T-helper 1 cell treated with Interleukin-12 subunit alpha and Interleukin-12 subunit beta and Interleukin-4 antibody, amounts not matched to agents 30 μg/mL and 1 μg/mL, for 36 hours (primary cell): ENCODE measurements around the gene RMP24.

Experiments
- H3K27ac Mint-ChIP-seq: one replicate; pipeline ENCODE4 v1.8.0; 2021; ENCODE audit warnings: mild to moderate bottlenecking, mixed read lengths
- H3K27me3 Mint-ChIP-seq: one replicate; pipeline ENCODE4 v1.8.0; 2021; ENCODE audit warnings: low read depth, mixed read lengths
- H3K36me3 Mint-ChIP-seq: one replicate; pipeline ENCODE4 v1.8.0; 2021; ENCODE audit warnings: low read depth, mixed read lengths
- H3K4me1 Mint-ChIP-seq: one replicate; pipeline ENCODE4 v1.8.0; 2021; ENCODE audit warnings: low read depth, mixed read lengths
- H3K4me3 Mint-ChIP-seq: one replicate; pipeline ENCODE4 v1.8.0; 2021; ENCODE audit warnings: mild to moderate bottlenecking, moderate library complexity, mixed read lengths
- H3K9me3 Mint-ChIP-seq: one replicate; pipeline ENCODE4 v1.8.0; 2021; ENCODE audit warnings: mixed read lengths

RMP24 gene

DNA sequence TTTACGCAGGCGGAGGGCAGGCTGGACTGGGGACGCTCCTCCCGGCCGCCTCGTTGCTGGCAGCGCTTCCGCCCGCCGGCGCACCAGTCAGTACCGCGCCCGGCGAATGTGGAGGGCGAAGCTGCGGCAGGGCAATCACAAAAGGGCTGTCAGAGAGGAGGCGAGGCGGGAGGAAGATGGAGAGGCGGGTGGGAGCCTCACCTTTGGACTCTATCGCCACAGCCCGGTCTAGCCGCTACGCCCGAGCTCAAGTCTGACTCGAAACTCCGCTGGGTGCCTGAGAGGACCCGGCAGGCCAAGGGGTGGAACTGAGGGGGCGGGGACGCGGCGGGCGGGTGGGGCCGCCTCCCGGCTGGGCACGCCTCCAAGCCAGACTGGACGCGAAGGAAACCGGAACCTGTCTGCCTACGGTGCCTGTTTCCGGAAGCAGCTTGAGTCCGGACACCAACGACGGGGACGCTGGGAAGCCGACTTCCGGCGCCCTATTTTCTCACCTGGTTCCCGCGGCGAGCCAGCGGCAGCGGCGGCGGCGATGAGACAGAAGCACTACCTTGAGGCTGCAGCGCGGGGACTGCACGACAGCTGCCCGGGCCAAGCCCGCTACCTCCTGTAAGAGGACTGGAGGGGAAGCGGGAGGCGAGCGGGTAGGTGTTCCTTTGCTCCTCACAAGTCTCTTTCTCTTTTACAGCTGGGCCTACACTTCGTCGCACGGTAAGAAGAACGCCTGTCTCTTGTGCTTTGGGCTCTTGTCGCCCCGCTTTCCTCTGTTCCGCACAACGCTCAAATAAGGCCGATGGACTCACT, at the start of gene RMP24:
Gene RMP24, plus strand, starts transcription at position 483 of the 804 bp plus-strand sequence.
- peaks cover 30% of the 10 kb centered on the region for H3K36me3 Mint-ChIP-seq
- no peaks in the 10 kb centered on the region for H3K9me3 Mint-ChIP-seq
- H3K4me3 Mint-ChIP-seq, result peak within 1 kb of the TSS; percentile 95
- peaks cover 37% of the 10 kb centered on the region for H3K4me1 Mint-ChIP-seq
- H3K27ac Mint-ChIP-seq, result peak within 1 kb of the TSS; percentile 93
- no peaks in the 10 kb centered on the region for H3K27me3 Mint-ChIP-seq

DNA sequence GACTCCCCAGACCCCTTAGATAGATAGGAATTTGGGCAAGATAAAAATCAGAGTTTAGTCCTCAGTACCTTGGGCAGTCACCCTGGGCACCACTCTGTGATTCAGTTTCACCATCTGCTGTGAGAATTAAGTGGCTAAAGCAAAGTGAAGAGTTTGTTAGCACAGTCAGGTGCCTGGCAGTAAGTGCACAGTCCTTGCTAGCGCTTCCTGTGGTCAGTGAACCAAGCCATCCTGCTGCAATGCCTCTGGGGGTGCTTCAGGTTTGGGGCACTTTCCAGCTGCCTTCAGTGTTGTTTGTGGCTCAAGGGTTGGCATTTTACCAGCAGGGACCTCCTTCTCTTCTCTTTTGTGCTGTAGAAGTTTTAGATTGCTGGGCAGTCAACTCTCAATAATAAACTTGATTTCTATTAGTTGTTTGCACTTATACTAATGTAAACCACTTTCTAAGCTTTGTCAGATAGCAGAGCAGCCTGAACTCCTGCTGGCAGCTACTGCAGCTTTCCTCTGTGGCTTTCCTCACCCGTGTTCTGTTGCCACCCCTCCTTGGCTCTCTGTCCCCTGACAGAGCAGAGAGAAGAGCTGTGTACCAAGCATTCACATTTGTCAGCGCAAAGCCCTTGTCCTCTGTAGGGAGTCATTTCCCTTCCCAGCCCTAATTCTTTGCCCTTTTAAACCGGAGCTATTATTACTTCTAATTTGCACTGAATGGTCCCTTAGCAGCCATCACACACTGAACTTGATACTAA, 48.4 kb upstream of the RMP24 start:
- H3K4me1 Mint-ChIP-seq, result no peaks in the 10 kb centered on the region
- peaks cover 4% of the 10 kb centered on the region for H3K27me3 Mint-ChIP-seq
- H3K36me3 Mint-ChIP-seq, result no peaks in the 10 kb centered on the region
- H3K27ac Mint-ChIP-seq, result no peak overlapping the region
- no peak overlapping the region for H3K4me3 Mint-ChIP-seq
- no peaks in the 10 kb centered on the region for H3K9me3 Mint-ChIP-seq

DNA sequence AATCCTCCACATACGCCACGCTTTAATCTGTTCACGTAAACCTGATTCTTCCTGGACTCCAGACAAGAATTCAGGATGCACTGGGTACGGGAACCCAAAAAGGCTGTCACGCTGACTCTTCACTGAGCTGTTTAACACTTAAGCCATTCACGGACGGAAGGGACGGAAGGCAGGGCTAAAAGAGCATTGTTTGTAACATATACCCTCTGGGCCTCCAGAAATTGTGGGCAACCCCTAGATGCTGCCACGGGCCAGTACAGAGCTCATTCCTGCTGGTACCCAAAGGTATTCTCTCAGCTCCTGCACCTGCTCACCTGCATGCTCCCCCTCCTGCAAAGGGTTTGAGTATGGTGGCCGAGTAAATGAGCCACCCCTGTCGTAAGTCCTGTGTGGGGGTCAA, 45.6 kb upstream of the RMP24 start:
- Mint-ChIP-seq H3K27ac (no peak overlapping the region), H3K36me3 (no peaks in the 10 kb centered on the region), H3K4me3 (no peak overlapping the region), H3K27me3 (peaks cover 4% of the 10 kb centered on the region), H3K9me3 (no peaks in the 10 kb centered on the region), H3K4me1 (no peaks in the 10 kb centered on the region)

DNA sequence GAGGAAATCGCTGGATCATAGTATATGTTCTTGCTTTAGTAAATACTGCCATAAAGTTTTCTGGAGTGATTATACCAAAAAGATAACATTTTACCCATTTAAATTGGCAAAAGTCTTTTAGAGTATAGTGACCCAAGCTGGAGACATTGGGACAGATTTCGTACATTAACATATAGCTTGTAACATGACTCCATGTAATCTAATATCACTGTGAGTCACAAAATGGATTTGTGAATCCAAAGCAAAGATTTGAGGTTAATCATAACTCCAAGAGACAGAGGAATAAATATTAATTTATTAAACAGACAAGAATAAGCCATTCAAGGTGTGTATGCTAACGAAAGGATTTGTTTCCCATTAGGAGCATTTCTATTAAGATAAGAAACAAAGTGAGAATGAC, 45.0 kb upstream of the RMP24 start:
- no peak overlapping the region for H3K27ac Mint-ChIP-seq
- no peaks in the 10 kb centered on the region for H3K36me3 Mint-ChIP-seq
- peaks cover 4% of the 10 kb centered on the region for H3K27me3 Mint-ChIP-seq
- H3K4me1 Mint-ChIP-seq, result no peaks in the 10 kb centered on the region
- no peaks in the 10 kb centered on the region for H3K9me3 Mint-ChIP-seq
- H3K4me3 Mint-ChIP-seq, result no peak overlapping the region

DNA sequence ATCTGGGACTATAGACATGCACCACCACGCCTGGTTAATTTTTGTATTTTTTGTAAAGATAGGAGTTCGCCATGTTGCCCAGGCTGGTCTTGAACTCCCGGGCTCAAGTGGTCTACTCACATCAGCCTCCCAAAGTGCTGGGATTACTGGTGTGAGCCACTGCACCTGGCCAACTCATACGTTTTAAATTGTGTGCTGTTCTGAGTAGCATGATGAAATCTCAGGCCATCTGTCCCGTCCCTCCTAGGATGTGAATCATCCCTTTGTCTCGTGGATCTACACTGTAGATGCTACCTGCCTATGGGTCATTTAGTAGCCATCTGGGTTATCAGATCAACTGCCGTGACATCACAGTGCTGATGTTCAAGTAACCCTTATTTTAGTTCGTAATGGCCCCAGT, 38.5 kb upstream of the RMP24 start:
- no peaks in the 10 kb centered on the region for H3K36me3 Mint-ChIP-seq
- H3K4me1 Mint-ChIP-seq, result no peaks in the 10 kb centered on the region
- H3K9me3 Mint-ChIP-seq, result no peaks in the 10 kb centered on the region
- H3K4me3 Mint-ChIP-seq, result no peak overlapping the region
- no peaks in the 10 kb centered on the region for H3K27me3 Mint-ChIP-seq
- no peak overlapping the region for H3K27ac Mint-ChIP-seq

DNA sequence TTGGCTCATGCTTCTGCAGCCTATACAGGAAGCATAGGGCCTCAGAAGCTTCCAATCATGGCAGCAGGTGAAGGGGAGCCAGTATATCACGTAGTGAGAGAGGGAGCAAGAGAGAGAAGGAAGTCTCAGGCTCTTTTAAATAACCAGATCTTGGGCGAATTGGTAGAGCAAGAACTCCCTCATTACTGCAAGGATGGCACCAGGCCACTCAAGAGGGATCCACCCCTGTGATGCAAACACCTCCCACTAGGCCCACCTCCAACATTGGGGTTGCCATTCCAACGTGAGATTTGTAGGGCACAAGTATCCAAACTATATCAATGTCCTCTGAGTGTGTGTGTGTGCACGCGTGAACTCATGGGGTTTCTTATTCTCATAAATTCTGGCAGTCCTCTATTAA, 37.6 kb upstream of the RMP24 start:
- no peaks in the 10 kb centered on the region for H3K36me3 Mint-ChIP-seq
- H3K27ac Mint-ChIP-seq, result no peak overlapping the region
- H3K4me3 Mint-ChIP-seq, result no peak overlapping the region
- no peaks in the 10 kb centered on the region for H3K4me1 Mint-ChIP-seq
- H3K27me3 Mint-ChIP-seq, result no peaks in the 10 kb centered on the region
- no peaks in the 10 kb centered on the region for H3K9me3 Mint-ChIP-seq

DNA sequence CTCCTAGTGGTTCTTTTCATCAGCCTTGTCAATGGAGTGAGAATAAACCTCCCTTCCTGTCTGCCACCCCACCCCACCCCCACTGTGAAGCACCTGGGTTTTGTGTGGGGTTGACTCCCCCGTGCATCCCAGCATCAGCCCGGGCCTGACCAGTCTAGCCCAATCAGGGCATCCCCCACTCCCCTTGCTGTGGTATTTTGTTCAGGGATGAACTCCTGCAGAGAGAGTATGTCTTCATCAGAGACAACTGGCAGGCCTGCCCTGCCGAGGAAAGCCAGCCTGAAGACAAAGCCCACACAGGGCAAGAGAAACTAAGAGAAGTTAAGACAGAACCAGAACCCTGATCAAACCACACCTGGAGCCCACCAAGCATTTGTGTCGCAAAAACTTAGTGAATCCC, 36.7 kb upstream of the RMP24 start:
- H3K36me3 Mint-ChIP-seq, result no peaks in the 10 kb centered on the region
- no peak overlapping the region for H3K4me3 Mint-ChIP-seq
- H3K4me1 Mint-ChIP-seq, result no peaks in the 10 kb centered on the region
- no peak overlapping the region for H3K27ac Mint-ChIP-seq
- no peaks in the 10 kb centered on the region for H3K9me3 Mint-ChIP-seq
- H3K27me3 Mint-ChIP-seq, result no peaks in the 10 kb centered on the region

DNA sequence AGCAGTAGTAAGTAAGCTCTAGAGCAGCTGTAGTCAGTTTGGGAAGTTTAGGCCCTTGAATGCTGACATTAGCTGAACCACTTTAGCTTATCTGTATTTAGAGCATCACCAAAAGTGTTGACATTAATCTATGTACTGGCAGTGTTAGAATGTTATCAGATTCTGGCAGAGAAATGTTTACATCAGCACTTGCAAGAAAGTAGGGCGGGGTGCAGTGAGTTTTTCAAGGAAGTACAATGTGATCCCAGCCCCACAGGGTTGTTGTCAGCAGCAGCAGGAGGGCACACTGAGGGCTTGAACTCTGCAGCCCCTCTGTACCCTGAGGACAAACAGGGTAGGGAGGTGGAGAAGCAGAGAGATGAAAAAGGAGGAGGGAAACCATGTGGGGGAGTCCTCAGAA, 35.5 kb upstream of the RMP24 start:
- no peaks in the 10 kb centered on the region for H3K36me3 Mint-ChIP-seq
- no peak overlapping the region for H3K4me3 Mint-ChIP-seq
- no peak overlapping the region for H3K27ac Mint-ChIP-seq
- no peaks in the 10 kb centered on the region for H3K4me1 Mint-ChIP-seq
- H3K27me3 Mint-ChIP-seq, result no peaks in the 10 kb centered on the region
- no peaks in the 10 kb centered on the region for H3K9me3 Mint-ChIP-seq

DNA sequence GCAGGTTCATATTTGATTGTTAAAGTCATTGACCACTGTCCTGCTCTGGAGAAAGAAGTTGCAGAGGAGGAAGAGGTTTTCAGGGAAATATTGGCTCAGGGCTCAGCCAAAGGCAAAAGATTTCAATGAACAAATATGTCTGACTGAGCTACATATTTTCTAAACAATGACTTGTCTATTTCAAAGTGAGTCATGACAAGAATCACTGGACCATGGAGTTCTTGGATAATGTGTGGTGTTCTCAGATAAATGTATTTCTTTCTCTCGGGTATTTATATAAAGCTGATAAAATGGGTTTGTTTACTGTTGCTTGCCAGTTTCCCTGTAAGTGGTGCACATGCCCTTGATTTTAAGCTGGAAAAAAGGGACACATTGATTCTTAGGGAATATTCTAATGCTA, 34.3 kb upstream of the RMP24 start:
- H3K4me1 Mint-ChIP-seq, result no peaks in the 10 kb centered on the region
- H3K27ac Mint-ChIP-seq, result no peak overlapping the region
- no peaks in the 10 kb centered on the region for H3K9me3 Mint-ChIP-seq
- H3K36me3 Mint-ChIP-seq, result no peaks in the 10 kb centered on the region
- no peak overlapping the region for H3K4me3 Mint-ChIP-seq
- H3K27me3 Mint-ChIP-seq, result no peaks in the 10 kb centered on the region

DNA sequence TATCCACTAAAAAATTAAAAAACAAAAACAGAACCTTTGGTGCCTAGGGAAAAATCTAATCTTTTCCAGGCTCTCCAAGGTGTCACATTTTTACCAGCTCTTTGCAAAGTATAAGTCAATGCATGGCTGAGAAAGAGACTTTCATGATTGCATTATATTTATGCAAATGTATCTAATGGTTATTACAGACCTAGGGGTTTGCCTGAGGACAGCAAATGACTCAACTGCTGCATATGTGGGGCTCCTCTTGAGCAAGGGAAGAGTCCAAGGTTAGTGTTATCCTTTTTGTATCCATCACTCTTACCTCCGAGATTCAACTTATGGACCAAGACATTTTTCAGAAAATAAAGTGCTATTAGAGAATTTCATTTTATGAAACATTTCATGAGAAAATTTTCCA, 33.9 kb upstream of the RMP24 start:
- H3K9me3 Mint-ChIP-seq, result no peaks in the 10 kb centered on the region
- H3K36me3 Mint-ChIP-seq, result no peaks in the 10 kb centered on the region
- H3K27ac Mint-ChIP-seq, result no peak overlapping the region
- H3K27me3 Mint-ChIP-seq, result no peaks in the 10 kb centered on the region
- no peaks in the 10 kb centered on the region for H3K4me1 Mint-ChIP-seq
- no peak overlapping the region for H3K4me3 Mint-ChIP-seq

DNA sequence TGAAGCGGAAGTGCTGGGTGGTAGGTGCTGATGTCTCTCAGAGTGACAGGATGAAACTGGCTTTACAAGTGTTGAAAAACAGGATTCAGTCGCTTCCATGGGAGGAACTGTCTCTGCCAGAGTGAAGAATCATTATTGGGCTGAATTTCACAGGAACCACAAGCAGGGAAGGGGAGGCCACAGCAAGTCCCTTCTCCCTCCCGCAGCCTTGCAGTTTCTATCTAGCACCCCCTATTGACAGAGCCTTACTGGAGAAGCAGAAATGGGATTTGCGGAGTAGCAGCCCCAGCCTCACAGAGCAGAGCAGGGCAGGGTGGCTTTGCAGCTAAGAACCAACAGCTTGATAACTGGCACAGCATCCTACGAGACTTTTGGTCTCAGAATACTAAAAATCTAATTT, 33.3 kb upstream of the RMP24 start:
- H3K36me3 Mint-ChIP-seq, result no peaks in the 10 kb centered on the region
- H3K4me3 Mint-ChIP-seq, result no peak overlapping the region
- no peaks in the 10 kb centered on the region for H3K27me3 Mint-ChIP-seq
- H3K27ac Mint-ChIP-seq, result no peak overlapping the region
- H3K4me1 Mint-ChIP-seq, result no peaks in the 10 kb centered on the region
- no peaks in the 10 kb centered on the region for H3K9me3 Mint-ChIP-seq

DNA sequence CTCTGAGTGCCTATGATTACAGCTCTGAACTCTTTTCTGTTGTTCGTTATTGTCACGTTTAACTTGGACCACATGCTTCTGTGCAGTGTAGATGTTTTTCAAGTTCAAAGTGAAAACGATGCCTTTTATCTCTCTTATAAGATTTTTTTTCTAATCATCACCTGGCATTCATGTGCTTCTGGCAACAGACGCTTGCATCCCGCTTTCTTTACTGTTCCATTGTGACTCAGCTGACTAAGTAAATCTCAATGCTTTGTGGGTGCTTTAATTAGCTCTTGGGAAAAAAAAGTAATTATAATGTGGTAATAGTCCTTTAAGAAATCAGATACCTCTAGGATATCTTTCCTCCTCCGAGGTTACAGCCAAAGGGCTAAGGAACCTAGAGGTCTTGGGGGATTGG, 31.2 kb upstream of the RMP24 start:
- Mint-ChIP-seq H3K27ac (no peak overlapping the region), H3K4me3 (no peak overlapping the region), H3K4me1 (no peaks in the 10 kb centered on the region), H3K9me3 (no peaks in the 10 kb centered on the region), H3K27me3 (no peaks in the 10 kb centered on the region), H3K36me3 (no peaks in the 10 kb centered on the region)

DNA sequence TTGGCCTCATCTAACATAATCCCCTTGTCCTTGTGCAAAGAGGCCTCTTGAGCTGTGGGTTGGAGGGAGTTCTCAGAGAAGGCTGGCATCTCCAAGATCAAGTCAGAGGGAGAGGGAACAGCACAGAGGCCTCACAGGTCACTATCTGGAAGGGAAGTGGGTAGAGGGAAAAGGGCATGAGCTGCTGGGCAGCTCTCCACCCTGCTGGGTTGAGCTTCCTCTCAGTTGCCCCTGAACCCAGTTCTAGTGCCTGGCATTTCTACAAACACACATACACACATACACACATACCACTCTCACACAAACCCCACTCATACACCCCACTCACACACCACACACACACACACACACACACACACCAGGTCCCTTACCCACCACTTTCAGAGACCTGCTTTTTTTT, 30.3 kb upstream of the RMP24 start:
- no peaks in the 10 kb centered on the region for H3K36me3 Mint-ChIP-seq
- H3K9me3 Mint-ChIP-seq, result no peaks in the 10 kb centered on the region
- H3K4me1 Mint-ChIP-seq, result no peaks in the 10 kb centered on the region
- H3K27ac Mint-ChIP-seq, result no peak overlapping the region
- no peak overlapping the region for H3K4me3 Mint-ChIP-seq
- H3K27me3 Mint-ChIP-seq, result no peaks in the 10 kb centered on the region

DNA sequence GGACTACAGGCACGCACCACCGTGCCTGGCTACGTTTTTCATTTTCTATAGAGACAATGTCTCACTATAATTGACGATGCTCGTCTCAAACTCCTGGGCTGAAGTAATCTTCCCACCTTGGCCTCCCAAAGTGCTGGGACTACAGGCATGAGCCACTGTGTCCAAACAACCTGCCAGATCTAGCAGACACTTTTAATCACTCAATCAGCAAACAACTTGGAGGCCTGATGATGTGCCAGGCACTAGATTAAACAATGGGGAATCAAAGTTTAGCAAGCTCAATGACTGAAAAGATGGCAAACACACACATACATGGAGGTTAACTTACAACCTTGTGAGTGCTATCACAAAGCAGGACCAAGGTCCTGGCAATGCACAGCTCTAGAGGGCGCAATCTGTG, 29.8 kb upstream of the RMP24 start:
- H3K4me1 Mint-ChIP-seq, result no peaks in the 10 kb centered on the region
- no peaks in the 10 kb centered on the region for H3K36me3 Mint-ChIP-seq
- H3K27ac Mint-ChIP-seq, result no peak overlapping the region
- no peaks in the 10 kb centered on the region for H3K9me3 Mint-ChIP-seq
- H3K27me3 Mint-ChIP-seq, result no peaks in the 10 kb centered on the region
- H3K4me3 Mint-ChIP-seq, result no peak overlapping the region

DNA sequence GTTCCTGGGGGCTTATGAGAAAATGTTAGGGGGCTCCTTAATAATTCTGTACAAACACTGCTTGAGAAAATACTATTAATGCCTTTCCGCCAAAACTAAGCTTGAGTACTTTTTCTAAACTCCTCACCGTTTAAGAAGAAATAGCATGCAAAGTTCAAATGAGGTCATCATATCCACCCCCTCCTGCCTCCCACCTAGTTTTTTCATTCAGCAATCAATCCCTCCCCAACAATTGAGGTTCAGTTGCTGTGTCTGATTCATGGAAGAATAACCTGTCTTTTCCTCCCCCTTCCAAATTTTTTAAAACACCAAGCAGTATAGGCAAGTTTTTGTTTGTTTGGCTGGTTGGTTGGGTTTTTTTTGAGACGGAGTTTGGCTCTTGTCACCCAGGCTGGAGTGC, 24.4 kb upstream of the RMP24 start:
- H3K27me3 Mint-ChIP-seq, result peaks cover 10% of the 10 kb centered on the region
- H3K36me3 Mint-ChIP-seq, result no peaks in the 10 kb centered on the region
- no peak overlapping the region for H3K27ac Mint-ChIP-seq
- peaks cover 3% of the 10 kb centered on the region for H3K4me1 Mint-ChIP-seq
- H3K4me3 Mint-ChIP-seq, result no peak overlapping the region
- H3K9me3 Mint-ChIP-seq, result no peaks in the 10 kb centered on the region
